PC-3 (cell line): ENCODE data around the gene CERS1. TPM values are rescaled to one million over a fixed set of nuclear protein-coding genes. Genes with fewer than 3 reads are reported as not detected.

ENCODE experiments used
- ATAC-seq: fragments of 200-7000 bp; cut with Tn5 transposase; 2 replicates; pipeline ENCODE4 v1.9.1; 2020; ENCODE audit warnings: mild to moderate bottlenecking, moderate library complexity
- BruUV-seq: library from RNA; stranded (reverse); fragments of 400-500 nt; replicated peaks from 2 replicates; lab custom pipeline; 2021; lab: Mats Ljungman, UMichigan
- CTCF ChIA-PET: fragments of 300-600 bp; sonication (Branson Sonifier 250); formaldehyde crosslinking; loops from one replicate; lab custom pipeline; 2022; ENCODE audit warnings: antibody characterized with exemption; lab: Charles Lee
- POLR2A ChIA-PET: fragments of 300-600 bp; sonication (Branson Sonifier 250); formaldehyde crosslinking; loops from one replicate; lab custom pipeline; 2022; ENCODE audit warnings: antibody characterized with exemption; ENCODE audit not compliant: unreplicated experiment; lab: Charles Lee
- DNase-seq: peaks from one replicate; pipeline ENCODE4 v3.0.0-alpha.2; 2015
- H2AFZ ChIP-seq: fragments of 300-600 bp; sonication (generic); 2 replicates; pipeline ENCODE4 v1.6.0; 2016; ENCODE audit warnings: antibody characterized with exemption, low read length
- H3F3A ChIP-seq: fragments of 300-600 bp; sonication (generic); one replicate; pipeline ENCODE4 v1.6.0; 2017; ENCODE audit warnings: antibody characterized with exemption, low read length, control low read depth, mild to moderate bottlenecking; ENCODE audit not compliant: unreplicated experiment
- H3K27ac ChIP-seq: fragments of 300-600 bp; sonication (generic); 2 replicates; pipeline ENCODE4 v1.5.1; 2016; ENCODE audit warnings: mild to moderate bottlenecking, low read length
- H3K27me3 ChIP-seq: fragments of 300-600 bp; sonication (generic); 2 replicates; pipeline ENCODE4 v1.6.1; 2016; ENCODE audit warnings: low read length, mixed read lengths
- H3K36me3 ChIP-seq: fragments of 300-600 bp; sonication (generic); 2 replicates; pipeline ENCODE4 v1.6.1; 2016; ENCODE audit warnings: low read depth, mixed run types, low read length, mixed read lengths
- H3K4me1 ChIP-seq: fragments of 300-600 bp; sonication (generic); 2 replicates; pipeline ENCODE4 v1.5.1; 2016; ENCODE audit warnings: low read length; ENCODE audit not compliant: insufficient read depth
- H3K4me2 ChIP-seq: fragments of 300-600 bp; sonication (generic); 2 replicates; pipeline ENCODE4 v1.6.0; 2016; ENCODE audit warnings: low read length
- H3K4me3 ChIP-seq: fragments of 300-600 bp; sonication (generic); 2 replicates; pipeline ENCODE4 v1.5.1; 2016; ENCODE audit warnings: mild to moderate bottlenecking, low read length, mixed read lengths
- H3K79me2 ChIP-seq: fragments of 300-600 bp; sonication (generic); 2 replicates; pipeline ENCODE4 v1.6.1; 2017; ENCODE audit warnings: low read length, mixed read lengths
- H3K9ac ChIP-seq: fragments of 300-600 bp; sonication (generic); 2 replicates; pipeline ENCODE4 v1.6.0; 2016; ENCODE audit warnings: mild to moderate bottlenecking, low read length
- H3K9me2 ChIP-seq: fragments of 300-600 bp; sonication (generic); replicated peaks from 2 replicates; pipeline ENCODE4 v1.6.1; 2016; ENCODE audit warnings: mixed run types, low read length, mixed read lengths
- H3K9me3 ChIP-seq: fragments of 300-600 bp; sonication (generic); 2 replicates; pipeline ENCODE4 v1.6.1; 2016; ENCODE audit warnings: low read length, mixed read lengths
- H4K20me1 ChIP-seq: fragments of 300-600 bp; sonication (generic); 2 replicates; pipeline ENCODE4 v1.6.1; 2016; ENCODE audit warnings: low read length, mixed read lengths
- EZH2 ChIP-seq: fragments of 300-600 bp; sonication (generic); IDR thresholded peaks from one replicate; pipeline ENCODE4 v1.6.1; 2017; ENCODE audit warnings: antibody characterized with exemption, mild to moderate bottlenecking, low read length; ENCODE audit not compliant: unreplicated experiment
- EZH2phosphoT487 ChIP-seq: fragments of 300-600 bp; sonication (generic); IDR thresholded peaks from 2 replicates; pipeline ENCODE4 v1.6.1; 2018; ENCODE audit warnings: mild to moderate bottlenecking, antibody characterized with exemption, low read length, borderline replicate concordance
- intact Hi-C: fragments of 100-400 bp; cut with micrococcal nuclease; formaldehyde crosslinking; loops from 2 replicates; pipeline ENCODE4 v1.9.0; 2023
- total RNA-seq: library from RNA; depleted of rRNA; stranded (reverse); fragments of >200 nt; gene quantifications from 2 replicates; pipeline ENCODE4 v1.2.3, GENCODE V29; 2014
- TF ChIP-seq, protein P1 (sequence below): fragments of 300-600 bp; sonication (generic); conservative IDR thresholded peaks from 2 replicates; pipeline ENCODE4 v1.5.1; 2017; ENCODE audit warnings: antibody characterized with exemption, low read depth, mild to moderate bottlenecking, low read length

CERS1 gene
- total RNA-seq, 1 experiment from 2014 or later = 0.95 TPM

DNA sequence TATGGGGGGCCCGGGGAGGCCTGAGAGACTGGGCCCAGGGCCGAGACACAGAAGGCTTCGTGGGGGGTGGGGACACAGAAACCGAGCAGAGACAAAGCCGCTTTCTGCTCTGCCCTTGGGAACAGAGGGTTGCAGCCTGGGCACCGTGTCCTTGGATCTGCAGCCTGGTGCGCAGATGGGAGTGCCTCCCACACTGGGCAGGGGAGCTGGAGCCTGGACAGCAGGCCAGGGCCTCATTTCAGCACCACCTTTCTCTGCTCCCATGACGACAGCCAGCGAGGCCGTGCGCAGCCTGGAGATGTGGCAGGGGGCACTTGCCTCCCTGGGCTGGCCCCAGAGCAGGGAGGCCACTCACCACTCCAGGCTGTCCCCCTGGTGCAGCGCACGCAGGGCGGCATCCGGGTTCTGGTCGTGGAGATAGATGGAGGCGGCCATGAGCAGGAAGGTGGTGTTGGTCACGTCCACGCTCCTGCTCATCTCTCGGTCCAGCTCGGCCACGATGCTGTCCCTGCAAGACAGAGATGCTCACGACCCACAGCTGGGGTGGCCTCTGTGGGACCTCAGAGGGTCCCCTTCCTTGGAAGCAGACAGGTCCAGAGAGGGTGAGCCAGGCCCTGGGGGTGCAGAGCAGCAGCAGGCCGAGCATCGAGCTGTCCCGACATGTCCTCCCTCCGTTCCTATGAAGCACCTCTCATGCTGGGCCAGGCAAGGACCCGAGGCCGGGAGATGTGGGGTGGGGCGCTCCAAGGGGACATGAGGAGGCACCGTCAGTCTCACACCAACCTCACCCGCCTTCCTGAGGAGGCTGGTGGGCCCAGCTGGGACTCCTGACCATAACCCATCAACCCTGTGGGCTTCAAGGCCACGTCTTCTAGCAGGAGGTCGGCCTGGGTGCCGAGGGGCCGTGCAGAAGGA lies 10.9 kb upstream of the CERS1 start:
- Histone ChIP-seq H3K9ac (no peak overlapping the region), H3K79me2 (no peaks in the 10 kb centered on the region), H3K36me3 (peaks cover 5% of the 10 kb centered on the region; the same call in 1 of the 2 replicates), H3K4me1 (no peaks in the 10 kb centered on the region), H3K27ac (no peak overlapping the region), H3K9me2 (no peaks in the 10 kb centered on the region), H3K27me3 (no peaks in the 10 kb centered on the region), H3K4me2 (no peak overlapping the region), H2AFZ (no peak overlapping the region), H3K4me3 (no peak overlapping the region), H3K9me3 (no peaks in the 10 kb centered on the region), H3F3A (no peaks in the 10 kb centered on the region), H4K20me1 (no peaks in the 10 kb centered on the region)
- POLR2A ChIA-PET = no interaction called here
- BruUV-seq = no TSS peak
- intact Hi-C loops = no loop called here
- TF ChIP-seq EZH2 = no peak
- TF ChIP-seq, protein P1, sequence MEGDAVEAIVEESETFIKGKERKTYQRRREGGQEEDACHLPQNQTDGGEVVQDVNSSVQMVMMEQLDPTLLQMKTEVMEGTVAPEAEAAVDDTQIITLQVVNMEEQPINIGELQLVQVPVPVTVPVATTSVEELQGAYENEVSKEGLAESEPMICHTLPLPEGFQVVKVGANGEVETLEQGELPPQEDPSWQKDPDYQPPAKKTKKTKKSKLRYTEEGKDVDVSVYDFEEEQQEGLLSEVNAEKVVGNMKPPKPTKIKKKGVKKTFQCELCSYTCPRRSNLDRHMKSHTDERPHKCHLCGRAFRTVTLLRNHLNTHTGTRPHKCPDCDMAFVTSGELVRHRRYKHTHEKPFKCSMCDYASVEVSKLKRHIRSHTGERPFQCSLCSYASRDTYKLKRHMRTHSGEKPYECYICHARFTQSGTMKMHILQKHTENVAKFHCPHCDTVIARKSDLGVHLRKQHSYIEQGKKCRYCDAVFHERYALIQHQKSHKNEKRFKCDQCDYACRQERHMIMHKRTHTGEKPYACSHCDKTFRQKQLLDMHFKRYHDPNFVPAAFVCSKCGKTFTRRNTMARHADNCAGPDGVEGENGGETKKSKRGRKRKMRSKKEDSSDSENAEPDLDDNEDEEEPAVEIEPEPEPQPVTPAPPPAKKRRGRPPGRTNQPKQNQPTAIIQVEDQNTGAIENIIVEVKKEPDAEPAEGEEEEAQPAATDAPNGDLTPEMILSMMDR = no peak
- TF ChIP-seq EZH2phosphoT487 = no peak
- ATAC-seq = no peak
- no peak for DNase-seq
- CTCF ChIA-PET = no interaction called here

DNA sequence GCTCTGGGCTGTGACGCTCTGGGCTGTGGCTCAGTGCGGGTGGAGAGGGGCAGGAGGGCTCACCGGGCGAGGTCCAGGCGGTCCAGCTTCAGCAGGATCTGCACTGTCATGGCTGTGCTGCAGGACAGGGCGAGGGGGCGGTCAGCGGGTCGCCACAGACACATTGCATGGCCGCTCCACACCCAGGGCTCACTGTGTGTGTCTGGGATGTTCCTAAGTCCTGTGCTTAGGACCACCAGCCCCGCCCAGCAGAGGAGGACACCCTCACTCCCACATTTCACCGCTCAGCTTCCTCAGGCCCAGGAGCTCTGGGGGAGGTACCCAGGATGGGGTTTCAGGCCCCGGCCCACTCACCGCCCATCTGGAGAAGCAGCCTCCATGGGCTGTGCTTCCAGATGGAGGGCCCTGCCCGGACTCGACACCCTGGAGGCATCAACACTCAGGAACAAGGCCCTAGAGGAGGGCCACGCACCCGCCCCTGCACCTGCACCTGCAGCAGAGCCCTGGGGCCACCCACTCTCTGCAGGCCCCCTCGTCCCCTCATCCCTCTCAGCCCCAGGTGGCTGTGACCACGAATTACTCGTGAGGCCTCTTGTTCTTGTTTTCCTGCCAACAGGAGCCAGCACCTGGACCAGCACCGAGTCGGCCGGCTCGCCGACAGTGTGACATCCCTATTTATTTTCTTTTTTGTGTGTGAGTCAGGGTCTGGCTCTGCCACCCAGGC lies 9.7 kb upstream of the CERS1 start:
- Histone ChIP-seq H3K27me3 (no peaks in the 10 kb centered on the region), H3K27ac (no peak overlapping the region), H2AFZ (no peak overlapping the region), H3K9me2 (no peaks in the 10 kb centered on the region), H3K9ac (no peak overlapping the region), H4K20me1 (no peaks in the 10 kb centered on the region), H3F3A (no peaks in the 10 kb centered on the region), H3K4me2 (no peak overlapping the region), H3K4me1 (no peaks in the 10 kb centered on the region), H3K36me3 (peaks cover 11% of the 10 kb centered on the region; the same call in 1 of the 2 replicates), H3K4me3 (no peak overlapping the region), H3K9me3 (no peaks in the 10 kb centered on the region), H3K79me2 (no peaks in the 10 kb centered on the region)
- BruUV-seq = no TSS peak
- intact Hi-C loops = no loop called here
- TF ChIP-seq, protein P1 = no peak
- TF ChIP-seq EZH2 = no peak
- no peak for TF ChIP-seq EZH2phosphoT487
- ATAC-seq = no peak
- DNase-seq = no peak
- ChIA-PET POLR2A (no interaction called here), CTCF (no interaction called here)
